NCI-H187 treated with DMSO at 0.1 percent for 48 hours (cell line): ENCODE data around the gene LARGE2.
"Not testable (repeated sequence)": the region's sequence is repeated elsewhere in the genome, so short reads cannot be mapped to it uniquely, and the experiment has no call there.

Experiments
- DNase-seq: peaks from one replicate; lab custom pipeline; 2025; lab: John Stamatoyannopoulos, UW

LARGE2 gene

DNA sequence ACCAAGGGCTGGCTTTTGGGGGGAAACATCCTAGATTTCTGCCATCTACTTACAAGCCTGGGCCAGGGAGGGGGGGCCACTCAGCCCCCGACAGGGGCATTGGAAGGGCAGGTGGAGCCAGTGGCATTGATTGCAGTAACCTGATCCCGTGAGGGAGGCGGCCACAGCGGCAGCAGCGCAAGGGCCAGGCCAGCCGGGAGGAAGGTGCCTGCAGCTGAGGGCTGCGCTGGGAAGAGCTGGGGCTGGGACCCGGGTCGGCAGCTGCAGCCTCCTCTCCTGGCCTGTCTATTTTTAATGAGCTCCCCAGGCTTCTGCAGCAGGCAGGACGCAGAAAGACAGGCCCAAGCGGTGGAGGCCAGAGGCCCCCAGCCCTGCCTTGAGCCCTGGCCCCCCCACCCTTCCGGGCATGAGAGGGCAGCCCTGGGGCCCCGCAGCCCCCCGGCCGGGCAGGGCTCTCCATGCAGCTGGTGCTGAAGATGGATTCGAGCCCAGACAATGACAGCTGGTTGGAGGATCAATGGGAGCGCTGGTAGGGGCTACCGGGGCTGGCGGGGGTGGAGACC is 26.0 kb upstream of the LARGE2 start:
- DNase-seq, result peak; percentile 83

DNA sequence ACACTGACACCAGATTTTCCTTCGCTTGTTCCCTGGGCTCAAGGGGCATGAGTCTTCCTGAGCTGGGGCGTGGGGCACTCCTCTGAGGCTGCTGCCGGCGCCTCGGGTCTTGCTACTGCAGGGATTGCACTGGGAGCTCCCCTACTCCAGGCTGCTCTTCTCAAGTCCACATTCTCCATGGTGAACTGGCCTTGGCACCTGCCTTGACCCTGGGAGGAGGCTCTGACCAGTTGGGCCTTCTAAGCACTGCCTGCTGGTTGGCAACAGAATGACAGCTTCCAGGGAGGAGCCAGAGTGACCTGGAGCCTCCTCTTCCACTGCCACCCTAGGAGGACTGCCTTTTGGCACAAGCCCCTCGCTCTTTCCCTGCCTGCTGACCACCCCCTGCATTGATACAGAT is 24.9 kb upstream of the LARGE2 start:
- DNase-seq, result no peak

DNA sequence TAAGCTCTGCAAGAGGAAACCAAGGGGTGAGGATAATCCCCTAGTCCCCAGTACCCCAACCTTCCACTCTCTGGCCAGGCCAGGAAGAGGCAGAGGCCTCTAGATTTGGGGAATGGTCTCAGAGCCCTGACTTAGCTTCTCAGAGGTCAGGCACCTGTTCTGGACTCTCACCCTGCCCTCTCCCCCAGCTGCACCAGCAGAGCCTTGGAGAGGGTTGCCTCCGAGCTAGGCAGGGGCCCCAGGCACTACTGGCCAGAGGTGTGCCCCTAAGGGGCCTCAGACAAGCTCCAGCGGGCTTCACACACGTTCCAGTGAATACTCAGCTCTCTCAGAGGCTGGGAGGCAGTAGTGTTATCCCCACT is 23.4 kb upstream of the LARGE2 start:
- DNase-seq, result no peak

DNA sequence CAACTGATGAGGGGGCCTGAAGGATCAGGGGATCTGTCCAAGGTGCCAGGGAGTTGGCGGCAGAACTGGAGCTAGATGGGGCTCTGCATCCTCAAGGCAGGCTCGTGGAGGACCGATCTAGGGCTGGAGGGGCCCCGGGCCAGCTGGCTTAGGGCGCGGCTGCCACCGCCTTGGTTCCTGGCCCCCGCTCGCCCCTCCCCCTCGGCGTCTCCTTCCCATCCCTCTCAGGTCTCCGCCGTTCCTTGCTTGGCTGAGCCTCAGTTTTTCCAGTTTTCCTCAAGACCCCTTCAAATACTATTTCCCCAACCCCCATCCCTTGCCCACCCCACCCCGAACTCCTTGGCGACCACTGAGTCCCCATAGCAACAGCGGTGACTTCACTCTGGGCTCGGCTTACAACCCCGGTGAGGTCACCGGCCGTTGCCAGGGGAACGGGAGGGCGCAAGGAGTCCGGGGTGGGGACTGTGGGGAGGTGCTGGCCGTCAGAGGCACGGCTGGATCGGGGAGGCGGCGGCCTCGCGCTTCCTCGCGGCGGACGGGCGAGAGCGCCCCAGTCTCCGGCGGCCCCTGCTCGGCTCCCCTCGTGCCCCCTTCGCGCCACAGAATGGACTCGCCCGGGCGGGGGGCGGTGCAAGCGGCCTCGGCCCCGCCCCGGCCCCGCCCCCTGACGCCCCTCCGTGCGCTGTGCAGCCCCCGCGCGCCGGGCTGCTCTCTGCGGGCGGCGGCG is 22.8 kb upstream of the LARGE2 start:
- peak; percentile 56 for DNase-seq

DNA sequence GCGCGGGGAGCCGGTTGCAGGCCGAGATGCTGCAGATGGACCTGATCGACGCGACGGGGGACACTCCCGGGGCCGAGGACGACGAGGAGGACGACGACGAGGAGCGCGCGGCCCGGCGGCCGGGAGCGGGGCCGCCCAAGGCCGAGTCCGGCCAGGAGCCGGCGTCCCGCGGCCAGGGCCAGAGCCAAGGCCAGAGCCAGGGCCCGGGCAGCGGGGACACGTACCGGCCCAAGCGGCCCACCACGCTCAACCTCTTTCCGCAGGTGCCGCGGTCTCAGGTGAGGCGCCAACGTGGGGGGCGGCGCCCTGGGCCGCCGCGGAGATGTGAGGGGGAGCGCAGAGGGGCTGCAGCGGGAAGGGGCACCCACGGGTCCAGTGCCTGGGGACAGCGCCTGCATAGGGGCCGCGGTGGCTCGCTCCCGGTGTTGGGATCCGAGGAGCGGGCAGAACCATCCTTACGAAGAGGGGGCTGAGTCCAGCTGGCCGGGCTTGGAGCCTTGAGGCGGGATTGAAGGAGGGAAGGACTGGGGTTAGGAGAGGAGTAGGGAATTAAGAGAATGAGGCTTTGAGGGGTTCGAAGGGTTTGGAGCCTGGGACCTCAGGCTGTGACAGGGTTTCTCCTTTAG is 22.2 kb upstream of the LARGE2 start:
- DNase-seq, result not testable (repeated sequence)

DNA sequence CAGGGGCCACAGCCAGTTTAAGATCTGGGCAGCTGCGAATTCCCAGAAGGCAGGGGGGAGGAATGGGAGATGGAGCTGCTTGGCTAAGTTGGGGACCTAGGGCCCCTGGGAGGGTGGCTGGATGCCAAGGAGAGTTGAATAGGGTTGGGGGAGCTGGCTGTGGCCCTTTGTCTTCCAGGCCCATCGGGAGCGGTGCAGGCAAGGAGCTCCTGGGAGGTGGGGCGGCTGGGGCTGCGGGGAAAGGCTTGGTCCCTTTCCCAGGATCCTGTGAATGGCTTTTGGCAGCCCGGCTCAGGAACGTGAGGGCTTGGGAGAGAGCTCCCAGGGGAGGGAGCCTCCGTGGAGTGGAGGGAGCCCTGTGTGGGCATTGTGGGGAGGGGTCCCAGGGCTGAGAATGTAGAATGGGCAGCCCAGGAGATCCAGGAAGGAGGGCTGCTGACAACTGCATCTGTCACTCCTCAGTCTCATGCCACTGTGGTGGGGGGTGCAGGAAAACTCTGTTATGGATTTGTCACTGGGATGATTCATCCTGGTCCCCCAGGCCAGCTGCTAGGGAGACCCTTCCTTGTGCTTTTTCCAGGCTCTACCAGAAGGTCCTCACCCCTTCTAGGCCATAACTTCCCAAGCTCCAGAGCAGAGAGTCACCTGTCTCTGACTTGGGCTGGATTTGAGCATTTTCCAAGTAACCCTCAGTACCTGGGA is 21.4 kb upstream of the LARGE2 start:
- no peak for DNase-seq

DNA sequence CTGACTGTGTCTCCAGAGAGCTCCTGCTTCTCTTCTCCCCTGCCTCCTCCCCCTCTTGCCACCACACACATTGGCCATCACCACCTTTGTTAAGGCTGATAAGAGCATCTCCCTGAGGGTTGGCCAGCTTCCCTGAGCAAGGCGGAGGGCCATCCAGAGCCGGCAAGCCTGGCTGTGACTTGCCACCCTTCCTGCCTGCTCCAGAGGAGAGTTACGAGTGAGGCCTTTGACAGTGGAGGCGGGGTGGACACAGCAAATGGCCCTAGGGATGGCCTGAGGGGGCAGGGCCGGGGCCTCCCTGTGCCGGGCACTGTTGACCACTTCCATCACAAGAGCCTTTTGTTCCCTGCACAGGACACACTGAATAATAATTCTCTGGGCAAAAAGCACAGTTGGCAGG is 20.8 kb upstream of the LARGE2 start:
- DNase-seq, result no peak

DNA sequence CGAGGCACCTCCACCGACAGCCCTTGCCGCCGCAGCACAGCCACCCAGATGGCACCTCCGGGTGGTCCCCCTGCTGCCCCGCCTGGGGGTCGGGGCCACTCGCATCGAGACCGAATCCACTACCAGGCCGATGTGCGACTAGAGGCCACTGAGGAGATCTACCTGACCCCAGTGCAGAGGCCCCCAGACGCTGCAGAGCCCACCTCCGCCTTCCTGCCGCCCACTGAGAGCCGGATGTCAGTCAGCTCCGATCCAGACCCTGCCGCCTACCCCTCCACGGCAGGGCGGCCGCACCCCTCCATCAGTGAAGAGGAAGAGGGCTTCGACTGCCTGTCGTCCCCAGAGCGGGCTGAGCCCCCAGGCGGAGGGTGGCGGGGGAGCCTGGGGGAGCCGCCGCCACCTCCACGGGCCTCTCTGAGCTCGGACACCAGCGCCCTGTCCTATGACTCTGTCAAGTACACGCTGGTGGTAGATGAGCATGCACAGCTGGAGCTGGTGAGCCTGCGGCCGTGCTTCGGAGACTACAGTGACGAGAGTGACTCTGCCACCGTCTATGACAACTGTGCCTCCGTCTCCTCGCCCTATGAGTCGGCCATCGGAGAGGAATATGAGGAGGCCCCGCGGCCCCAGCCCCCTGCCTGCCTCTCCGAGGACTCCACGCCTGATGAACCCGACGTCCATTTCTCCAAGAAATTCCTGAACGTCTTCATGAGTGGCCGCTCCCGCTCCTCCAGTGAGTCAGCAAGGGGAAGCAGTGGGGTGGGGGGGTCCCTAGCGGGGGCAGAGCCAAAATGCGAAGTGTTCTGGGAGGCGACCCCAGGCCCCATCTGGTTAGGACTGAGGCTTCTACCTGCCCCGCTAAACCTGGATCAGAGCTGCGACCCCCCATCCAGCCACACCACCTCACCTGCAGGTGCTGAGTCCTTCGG is 19.7 kb upstream of the LARGE2 start:
- DNase-seq, result no peak

DNA sequence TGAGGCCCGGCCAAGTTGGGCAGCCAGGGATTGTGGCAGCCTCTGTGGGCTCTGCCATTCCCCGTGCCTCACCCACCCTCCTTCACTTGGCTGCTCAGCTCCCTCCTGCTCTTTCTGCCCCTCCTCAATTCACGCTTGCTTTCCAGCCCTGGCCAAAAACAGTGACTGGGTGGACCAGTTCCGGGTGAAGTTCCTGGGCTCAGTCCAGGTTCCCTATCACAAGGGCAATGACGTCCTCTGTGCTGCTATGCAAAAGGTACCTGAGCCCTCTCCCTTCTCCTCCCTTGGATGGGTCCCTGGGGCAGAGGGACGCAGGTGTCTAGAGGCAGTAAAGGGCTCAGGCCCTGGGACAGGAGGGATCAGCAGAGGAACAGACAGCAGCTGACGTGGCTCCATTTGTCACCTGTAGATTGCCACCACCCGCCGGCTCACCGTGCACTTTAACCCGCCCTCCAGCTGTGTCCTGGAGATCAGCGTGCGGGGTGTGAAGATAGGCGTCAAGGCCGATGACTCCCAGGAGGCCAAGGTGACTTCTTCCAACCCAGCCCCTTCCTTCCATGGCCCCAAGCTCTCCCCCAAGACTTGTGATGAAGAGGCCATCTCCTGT is 18.0 kb upstream of the LARGE2 start:
- no peak for DNase-seq

DNA sequence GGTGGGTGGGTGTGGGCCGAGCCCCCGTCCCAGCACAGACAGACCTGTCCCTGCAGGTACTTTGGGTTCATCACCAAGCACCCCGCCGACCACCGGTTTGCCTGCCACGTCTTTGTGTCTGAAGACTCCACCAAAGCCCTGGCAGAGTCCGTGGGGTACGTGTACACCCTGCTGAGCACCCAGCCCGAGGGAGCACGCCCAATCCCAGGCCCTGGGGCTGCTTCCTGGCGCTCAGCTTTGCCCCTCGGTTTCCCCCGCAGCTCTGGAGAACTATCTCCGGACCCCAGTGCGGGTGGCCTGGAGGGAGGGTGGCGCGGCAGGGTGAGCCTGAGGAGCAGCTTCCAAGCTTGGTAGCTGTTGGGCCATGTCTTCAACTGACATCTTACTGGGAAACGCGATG is 17.4 kb upstream of the LARGE2 start:
- no peak for DNase-seq

DNA sequence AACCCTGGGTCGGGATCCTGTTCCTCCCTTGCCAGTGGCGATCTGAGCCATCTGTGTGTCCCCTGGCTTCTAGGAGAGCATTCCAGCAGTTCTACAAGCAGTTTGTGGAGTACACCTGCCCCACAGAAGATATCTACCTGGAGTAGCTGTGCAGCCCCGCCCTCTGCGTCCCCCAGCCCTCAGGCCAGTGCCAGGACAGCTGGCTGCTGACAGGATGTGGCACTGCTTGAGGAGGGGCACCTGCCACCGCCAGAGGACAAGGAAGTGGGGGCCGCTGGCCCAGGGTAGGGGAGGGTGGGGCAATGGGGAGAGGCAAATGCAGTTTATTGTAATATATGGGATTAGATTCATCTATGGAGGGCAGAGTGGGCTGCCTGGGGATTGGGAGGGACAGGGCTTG is 16.9 kb upstream of the LARGE2 start:
- not testable (repeated sequence) for DNase-seq

DNA sequence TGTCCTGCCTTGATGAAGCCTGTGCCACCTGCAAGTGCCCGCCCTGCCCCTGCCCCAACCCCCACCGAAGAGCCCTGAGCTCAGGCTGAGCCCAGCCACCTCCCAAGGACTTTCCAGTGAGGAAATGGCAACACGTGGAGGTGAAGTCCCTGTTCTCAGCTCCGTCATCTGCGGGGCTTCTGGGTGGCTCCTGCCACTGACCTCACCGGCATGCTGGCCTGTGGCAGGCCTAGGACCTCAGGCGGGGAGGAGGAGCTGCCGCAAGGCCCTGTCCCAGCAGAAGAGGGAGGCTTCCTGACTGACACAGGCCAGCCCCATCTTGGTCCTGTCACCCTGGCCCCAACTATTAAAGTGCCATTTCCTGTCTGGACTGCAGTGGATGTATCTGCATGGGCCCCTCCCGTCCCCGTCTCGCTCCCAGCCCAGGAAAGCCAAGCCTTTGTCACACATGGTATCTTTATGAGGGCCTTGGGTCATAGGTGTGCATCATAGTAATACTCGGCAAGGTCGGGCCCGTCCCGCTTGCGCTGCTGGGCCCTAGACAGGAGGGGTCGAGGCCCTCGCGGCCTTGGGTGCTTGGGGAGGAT is 16.3 kb upstream of the LARGE2 start:
- DNase-seq, result no peak

DNA sequence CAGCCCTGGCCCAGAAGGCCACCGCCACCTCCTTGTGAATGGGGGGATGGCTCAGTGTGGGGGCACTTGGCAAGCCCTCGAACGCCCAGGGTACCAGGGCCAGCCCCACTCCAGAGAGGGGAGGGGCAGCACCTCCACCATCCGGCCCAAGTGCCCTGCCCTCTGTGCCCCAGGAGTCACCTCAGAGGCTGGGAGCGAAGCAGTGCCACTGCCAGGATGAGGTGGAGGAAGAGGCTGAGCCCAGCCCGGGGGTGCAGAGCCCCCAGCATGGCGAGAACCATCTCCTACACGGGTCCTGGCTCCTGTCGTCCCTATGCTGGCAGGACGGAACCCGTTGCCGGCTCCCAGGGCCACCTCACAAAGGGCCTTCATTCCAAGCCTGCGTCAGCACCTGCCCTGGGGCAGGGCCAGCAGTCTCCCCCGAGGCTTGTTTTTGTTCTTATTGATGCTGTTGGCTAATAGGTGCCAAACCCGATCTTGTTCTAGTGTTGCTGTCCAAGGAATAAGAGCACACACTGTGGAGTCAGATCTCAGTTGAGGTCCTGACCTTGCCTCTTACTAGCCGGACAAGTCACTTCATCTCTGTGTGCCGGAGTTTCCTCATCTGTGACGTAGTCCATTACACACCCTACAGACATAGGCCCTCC is 15.4 kb upstream of the LARGE2 start, which contains the start of gene FREY1:
FREY1 (minus strand) TSS at position 307 of the 647 bp plus-strand sequence; CDS start at position 281, 26 bp downstream.
- DNase-seq, result no peak

DNA sequence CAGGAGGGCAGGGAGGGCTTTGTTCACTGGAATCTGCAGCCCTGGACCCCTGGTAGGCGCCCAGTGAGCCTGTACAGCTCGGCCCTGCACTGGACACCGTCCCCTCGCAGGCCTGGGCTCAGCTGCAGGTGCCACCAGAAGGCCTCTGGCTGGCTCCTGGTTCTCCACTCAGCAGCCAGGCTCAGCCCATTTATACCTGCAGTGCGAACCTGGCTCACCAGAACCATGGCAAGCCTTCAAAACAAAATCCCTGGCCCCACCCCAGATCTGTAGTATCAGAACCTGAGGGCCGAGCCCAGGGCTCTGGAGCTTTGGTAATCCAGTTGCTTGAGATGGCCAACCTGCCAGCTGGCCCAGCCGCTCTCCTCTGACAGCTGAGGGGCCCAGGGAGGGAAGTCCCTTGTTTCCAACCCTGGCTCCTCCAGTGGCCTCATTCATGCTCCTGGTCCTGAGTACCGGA is 14.5 kb upstream of the LARGE2 start:
- no peak for DNase-seq

DNA sequence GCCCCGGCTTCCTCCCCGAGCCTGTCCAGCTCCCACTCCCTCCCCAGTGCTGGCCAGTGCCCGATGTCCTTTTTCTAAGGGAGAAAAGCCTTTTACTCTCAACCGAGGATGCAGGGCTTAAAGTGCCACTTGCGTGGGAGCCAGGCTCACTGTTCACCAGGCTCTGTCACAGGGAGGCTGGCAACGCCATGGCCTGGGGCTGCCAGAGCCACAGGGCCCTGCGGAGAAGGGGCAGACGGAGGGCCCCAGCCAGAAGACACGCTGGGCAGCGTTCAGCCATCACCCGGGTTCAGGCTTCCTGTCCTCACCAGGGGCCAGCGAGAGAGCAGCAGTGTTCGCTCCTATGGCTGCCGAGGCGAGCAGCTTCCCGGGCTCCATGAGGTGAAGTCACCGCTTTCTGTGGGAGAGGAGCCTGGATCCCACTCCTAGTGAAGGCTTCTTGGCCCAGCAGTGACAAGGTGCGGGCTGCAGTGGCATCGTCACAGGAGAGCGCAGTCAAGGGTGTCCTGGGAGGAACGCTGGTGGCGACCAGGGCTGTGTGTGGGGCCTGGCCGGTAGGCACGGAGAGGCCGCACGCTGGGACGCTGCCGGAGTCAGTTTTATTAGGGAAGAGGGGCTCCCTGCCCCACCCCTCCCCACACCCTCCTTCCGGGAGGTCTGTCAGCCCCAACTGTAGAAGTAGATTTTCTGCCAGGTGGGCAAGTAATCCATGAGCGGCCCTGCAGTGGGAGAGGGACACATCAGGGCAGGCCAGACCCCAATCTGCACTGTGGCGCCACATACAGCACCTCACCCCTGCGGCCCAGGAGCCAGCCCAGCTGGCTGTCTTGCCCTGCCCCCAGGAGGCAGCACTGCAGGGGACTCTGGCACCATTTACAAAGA is 12.6 kb upstream of the LARGE2 start:
- DNase-seq, result no peak

DNA sequence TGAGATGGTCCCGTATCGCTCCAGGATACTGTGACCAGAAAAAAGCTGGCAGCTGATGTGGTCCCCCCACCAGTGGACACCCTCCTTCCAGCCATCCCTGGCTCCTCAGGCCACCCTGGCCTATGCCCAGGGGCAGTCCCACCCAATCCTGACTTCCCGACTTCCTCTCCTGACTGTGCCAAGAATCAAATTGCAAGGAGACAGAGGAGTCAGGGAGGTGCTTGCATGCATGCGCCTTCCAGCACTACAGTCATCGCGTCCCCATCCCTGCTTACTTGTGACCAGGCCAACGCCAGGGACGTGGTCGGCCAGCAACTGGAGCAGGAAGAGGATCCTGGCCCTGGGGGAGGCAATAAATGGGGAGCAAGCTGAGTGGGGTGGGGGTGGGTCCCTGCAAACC is 11.8 kb upstream of the LARGE2 start:
- DNase-seq, result no peak

DNA sequence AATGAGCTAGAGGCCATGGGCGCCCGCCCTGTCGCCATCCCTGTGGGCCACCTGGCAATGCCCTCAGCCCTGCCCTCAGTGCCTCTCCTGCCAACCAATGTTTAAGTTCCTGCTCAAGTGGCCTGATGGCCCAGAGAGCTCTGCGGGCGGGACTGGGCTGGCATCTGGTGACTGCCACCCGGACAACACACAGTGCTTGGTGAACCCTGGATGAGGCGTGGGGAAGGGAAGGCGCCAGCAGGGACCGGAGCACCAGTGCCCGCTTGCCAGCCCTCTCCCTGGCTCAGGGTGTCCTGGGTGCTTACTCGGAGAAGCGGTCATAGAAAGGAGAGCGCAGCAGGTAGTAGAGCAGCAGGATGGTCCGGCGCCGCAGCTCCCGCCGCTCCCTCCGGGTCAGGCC is 8.9 kb upstream of the LARGE2 start:
- DNase-seq, result no peak

DNA sequence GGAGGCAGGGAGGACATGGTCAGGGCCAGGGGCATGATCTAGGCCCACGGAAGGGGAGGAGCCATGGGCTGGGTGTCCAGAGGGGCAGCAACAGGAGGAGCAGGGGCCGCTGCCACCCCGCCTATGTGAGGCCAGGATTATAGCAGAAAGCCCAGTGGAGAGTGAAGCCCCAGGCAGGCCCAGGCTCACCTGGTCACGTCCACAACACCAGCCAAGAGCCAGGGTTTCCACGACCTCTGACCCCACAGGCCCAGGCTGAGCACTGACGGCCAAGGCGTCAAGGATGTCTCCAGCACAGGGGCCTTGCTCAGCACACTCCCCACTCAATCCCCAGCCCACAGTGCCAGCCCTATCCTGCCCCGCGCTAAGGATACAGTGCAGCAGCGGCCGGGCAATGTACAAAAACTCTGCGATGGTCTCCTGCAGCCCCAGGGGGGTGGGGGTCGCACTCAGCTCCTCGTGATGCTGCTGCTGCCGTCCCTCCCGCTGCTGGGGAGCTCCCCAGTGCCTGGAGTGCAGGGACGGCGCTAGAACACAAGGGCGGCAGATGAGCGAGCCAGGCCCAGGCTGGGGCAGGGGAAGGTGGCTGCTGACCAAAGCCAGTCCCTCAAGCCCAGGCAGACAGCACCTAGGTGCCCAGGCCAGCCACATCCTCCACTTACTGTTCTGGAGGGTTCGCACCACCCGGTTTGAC is 8.4 kb upstream of the LARGE2 start:
- no peak for DNase-seq

DNA sequence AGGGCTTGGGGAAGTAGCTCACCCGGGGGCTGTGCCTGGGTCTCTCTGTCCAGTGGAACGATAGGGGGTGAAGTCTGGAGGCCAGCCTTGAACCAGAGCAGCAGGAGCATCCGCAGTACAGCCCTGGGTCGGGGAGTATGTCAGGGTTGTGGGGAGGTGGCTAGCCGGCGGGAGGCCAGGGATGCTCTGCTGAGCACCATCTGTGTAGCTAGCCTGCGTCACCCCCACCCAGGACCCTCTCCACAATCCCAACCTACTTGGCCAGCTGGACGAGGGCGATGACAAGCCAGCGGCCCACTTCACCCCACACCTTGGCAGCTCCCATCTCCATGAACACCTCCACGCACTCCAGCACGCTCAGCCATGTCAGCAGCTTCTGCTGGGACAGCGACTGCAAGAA is 7.0 kb upstream of the LARGE2 start:
- DNase-seq, result no peak
